IMR-90 (cell line): ENCODE data around the gene SPACA7.

ENCODE experiments used
- CTCF ChIP-seq: conservative IDR thresholded peaks from 2 replicates; pipeline ENCODE4 v1.5.1; 2012; ENCODE audit warnings: mild to moderate bottlenecking, low read depth, low read length, improper control_type of control experiment
- POLR2A ChIP-seq: IDR thresholded peaks from 2 replicates; pipeline ENCODE4 v1.6.1; 2012; ENCODE audit warnings: mild to moderate bottlenecking, low read depth, low read length

- TF ChIP-seq CTCF (no peak), POLR2A (no peak)
Measured at GRCh38 chr13:112457485-112457884, 81.3 kb downstream of the SPACA7 start.
